ENCODE data around the gene IKBKG.

DNA sequence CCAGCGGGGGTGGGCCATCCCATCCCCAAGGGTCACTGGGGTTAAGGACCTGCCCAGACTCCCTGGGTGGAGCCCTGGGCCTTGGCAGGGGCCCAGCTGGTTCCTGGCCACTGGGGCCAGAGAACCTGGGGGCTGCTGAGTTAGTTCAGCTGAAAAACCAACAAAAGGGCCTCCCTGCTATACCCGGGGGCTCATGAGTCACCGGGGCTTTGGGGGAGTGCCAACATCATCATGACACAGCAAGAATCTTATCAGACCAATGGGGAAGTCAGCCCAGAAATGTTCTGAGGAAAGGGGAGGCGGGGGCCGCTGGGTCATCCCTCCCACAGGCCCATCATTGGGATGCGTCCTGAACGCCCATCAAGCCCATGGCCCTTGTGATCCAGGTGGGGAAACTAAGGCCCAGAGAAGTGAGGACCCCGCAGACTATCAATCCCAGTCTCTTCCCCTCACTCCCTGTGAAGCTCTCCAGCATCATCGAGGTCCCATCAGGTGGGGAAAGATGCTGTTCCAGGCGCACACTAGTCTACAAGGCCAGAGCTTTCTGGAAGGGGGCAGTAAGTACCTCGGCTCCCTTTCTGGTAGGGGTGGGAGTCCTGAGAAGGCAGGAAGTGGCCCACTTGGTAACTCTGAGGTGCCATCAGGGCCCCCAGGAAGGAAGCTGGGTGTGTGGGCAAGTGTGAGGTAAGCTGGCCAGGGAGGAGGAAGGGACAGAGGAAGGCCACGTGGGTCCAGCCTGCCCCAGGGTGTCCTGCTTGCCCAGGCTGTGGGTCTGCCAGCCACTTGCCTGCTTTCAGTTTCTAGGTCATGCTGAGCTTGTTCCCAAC, 5.3 kb upstream of the IKBKG start:
- TF ChIP-seq POLR2A (IDR thresholded peaks at IDR 0.05), result no peak
- TF ChIP-seq, protein P1, sequence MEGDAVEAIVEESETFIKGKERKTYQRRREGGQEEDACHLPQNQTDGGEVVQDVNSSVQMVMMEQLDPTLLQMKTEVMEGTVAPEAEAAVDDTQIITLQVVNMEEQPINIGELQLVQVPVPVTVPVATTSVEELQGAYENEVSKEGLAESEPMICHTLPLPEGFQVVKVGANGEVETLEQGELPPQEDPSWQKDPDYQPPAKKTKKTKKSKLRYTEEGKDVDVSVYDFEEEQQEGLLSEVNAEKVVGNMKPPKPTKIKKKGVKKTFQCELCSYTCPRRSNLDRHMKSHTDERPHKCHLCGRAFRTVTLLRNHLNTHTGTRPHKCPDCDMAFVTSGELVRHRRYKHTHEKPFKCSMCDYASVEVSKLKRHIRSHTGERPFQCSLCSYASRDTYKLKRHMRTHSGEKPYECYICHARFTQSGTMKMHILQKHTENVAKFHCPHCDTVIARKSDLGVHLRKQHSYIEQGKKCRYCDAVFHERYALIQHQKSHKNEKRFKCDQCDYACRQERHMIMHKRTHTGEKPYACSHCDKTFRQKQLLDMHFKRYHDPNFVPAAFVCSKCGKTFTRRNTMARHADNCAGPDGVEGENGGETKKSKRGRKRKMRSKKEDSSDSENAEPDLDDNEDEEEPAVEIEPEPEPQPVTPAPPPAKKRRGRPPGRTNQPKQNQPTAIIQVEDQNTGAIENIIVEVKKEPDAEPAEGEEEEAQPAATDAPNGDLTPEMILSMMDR (IDR thresholded peaks at IDR 0.05), result no peak
- TF ChIP-seq EP300 (IDR thresholded peaks at IDR 0.05), result no peak
- no peak for TF ChIP-seq POLR2AphosphoS5 (IDR thresholded peaks at IDR 0.05)
